Measurements from ENCODE around the gene SFRP5.

- TF ChIP-seq CTCF (IDR thresholded peaks at IDR 0.05): no peak
- no peak for TF ChIP-seq POLR2A (IDR thresholded peaks at IDR 0.05)
- no peak for TF ChIP-seq POLR2AphosphoS5 (IDR thresholded peaks at IDR 0.05; ENCODE audit: insufficient read depth in 1 of 2, low read depth in 1 of 2)
These were observed 24.2 kb downstream of the SFRP5 start for GRCh38 chr10:97747573-97747972.

Data from vagina (tissue), 2 donors.